GM23248 (cell line): ENCODE data around the gene INPP5A.

Experiments used
- EZH2 ChIP-seq: fragments of 200-600 bp; sonication (generic); IDR thresholded peaks from 2 replicates; pipeline ENCODE4 v1.6.1; 2018; ENCODE audit warnings: antibody characterized with exemption, mild to moderate bottlenecking; ENCODE audit not compliant: insufficient read depth, poor library complexity, severe bottlenecking
- EZH2phosphoT487 ChIP-seq: fragments of 200-600 bp; sonication (generic); IDR thresholded peaks from 2 replicates; pipeline ENCODE4 v1.6.1; 2018; ENCODE audit warnings: antibody characterized with exemption, moderate library complexity, mild to moderate bottlenecking, low read depth; ENCODE audit not compliant: insufficient read depth

DNA sequence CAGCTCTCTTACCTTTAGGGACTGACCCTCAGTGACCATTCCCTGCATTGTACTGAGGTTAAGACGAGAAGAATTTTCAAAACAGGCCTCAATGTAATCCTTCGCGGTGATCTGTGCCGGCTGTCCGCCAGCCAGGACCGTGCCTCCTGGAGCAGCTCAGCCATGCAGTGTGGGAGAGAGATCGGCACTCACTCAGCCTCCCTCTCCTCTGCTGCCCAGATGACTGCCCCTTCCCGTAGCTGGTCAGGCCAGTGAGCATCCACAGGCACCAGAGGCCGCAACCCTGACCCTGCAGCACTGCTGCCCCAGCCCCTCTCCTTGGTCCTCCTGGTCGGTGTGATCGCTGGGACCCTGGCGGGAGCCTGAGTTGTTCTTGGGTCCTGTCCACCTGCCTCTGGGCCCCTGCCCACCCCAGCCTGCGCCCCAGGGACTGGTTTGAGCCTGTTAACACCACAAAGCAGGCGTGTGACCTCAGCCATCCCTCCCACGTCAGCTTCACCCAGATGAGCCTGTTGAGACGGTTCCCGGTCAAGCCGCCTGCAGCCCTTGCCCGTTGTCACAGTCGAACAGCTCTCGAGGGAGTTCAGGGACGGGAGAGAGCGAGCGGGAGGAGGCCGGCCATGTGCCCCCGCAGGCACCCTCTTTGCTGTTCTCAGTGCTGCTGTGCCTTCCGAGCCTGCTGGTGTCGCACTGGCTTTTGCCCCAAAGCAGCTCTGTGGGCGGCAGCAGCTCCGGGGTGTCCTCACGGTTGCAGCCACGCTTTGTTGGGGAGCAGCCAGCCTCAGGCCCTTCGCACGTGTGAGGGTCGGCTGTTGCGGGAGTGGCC lies 211.2 kb downstream of the INPP5A start:
- TF ChIP-seq EZH2: no peak
- no peak for TF ChIP-seq EZH2phosphoT487
